Adrenal gland (tissue), 12 donors: ENCODE measurements around the gene VWF. TPM values are rescaled to one million over a fixed set of nuclear protein-coding genes. Genes with fewer than 3 reads are reported as not detected.
A peak's percentile ranks its signal among the peaks of the same experiment; 100 is the strongest.

Experiments used
- DNase-seq, 7 donors: peaks; one replicate each; pipeline ENCODE4 v3.0.0-alpha.2; 2019 to 2020
- H3K27ac ChIP-seq, 5 donors: fragments of 200-600 bp; sonication (generic) in 4 of 5; 1 replicate in 3 of 5; 2 replicates in 2 of 5; pipeline versions ENCODE4 v1.5.1 to v1.8.0; 2016 to 2020; ENCODE audit warnings: mild to moderate bottlenecking in 1 of 5
- H3K27me3 ChIP-seq: fragments of 200-600 bp; 2 replicates; pipeline ENCODE4 v1.8.0; 2021
- H3K36me3 ChIP-seq, 2 donors: fragments of 200-600 bp; replicated peaks in 1 of 2; 1 replicate in 1 of 2; 2 replicates in 1 of 2; pipeline versions ENCODE4 v1.5.1 to v1.8.0; 2018 to 2022
- H3K4me1 ChIP-seq, 2 donors: fragments of 200-600 bp; replicated peaks in 1 of 2; 1 replicate in 1 of 2; 2 replicates in 1 of 2; pipeline versions ENCODE4 v1.5.1 to v1.8.0; 2018 to 2021
- H3K4me3 ChIP-seq, 4 donors: fragments of 200-600 bp; sonication (generic) in 3 of 4; one replicate each; pipeline ENCODE4 v1.5.1; 2016 to 2018
- H3K9me3 ChIP-seq, 3 donors: fragments of 200-600 bp; sonication (generic) in 1 of 3; replicated peaks in 1 of 3; 1 replicate in 2 of 3; 2 replicates in 1 of 3; pipeline versions ENCODE4 v1.5.1 to v1.8.0; 2016 to 2021
- POLR2A ChIP-seq, 2 donors: fragments of 450-650 bp; IDR thresholded peaks; one replicate each; pipeline ENCODE4 v1.6.1; 2017; ENCODE audit warnings: antibody characterized with exemption in 2 of 2, mild to moderate bottlenecking in 2 of 2, moderate library complexity in 1 of 2
- WGBS, 4 donors: extraction: QIAGEN DNeasy Blood & Tissue Kit in 2 of 4; methylation state at CpG; one replicate each; pipeline versions ENCODE4 v1.1.5 to v1.1.7; 2013 to 2017; 5-methylcytosine and 5-hydroxymethylcytosine counted together
- intact Hi-C, 2 donors: fragments of 100-400 bp; cut with DNase I; formaldehyde crosslinking; loops; one replicate each; pipeline versions ENCODE4 v1.14.1 to v1.15.0; 2022 to 2023
- polyA plus RNA-seq, 3 donors: library from polyadenylated mRNA; stranded (reverse); fragments of 200-250 nt in 2 of 3; fragments of 350-450 nt in 1 of 3; fragmentation: Illumina TruSeq in 1 of 3; extraction: RNeasy Lipid Tissue Mini Kit (QIAGEN cat#74804) in 1 of 3; gene quantifications; one replicate each; pipeline ENCODE4 v1.2.3, GENCODE V29; 2013 to 2014
- total RNA-seq, 9 donors: library from RNA; depleted of rRNA in 4 of 9; stranded (reverse); fragments of >200 nt in 4 of 9; fragments of 120-200 nt in 1 of 9; fragmentation: NEBNext Ultra II Directional in 1 of 9; extraction: Animal tissue kit (Norgen Biotek cat#: 25700) in 1 of 9; gene quantifications; one replicate each; pipeline versions ENCODE4 v1.1.0 to v1.2.4, GENCODE V29; 2013 to 2023
- TF ChIP-seq, protein P1 (sequence below), 6 experiments: fragments of 450-650 bp in 4 of 6; fragments of 200-600 bp in 2 of 6; sonication (generic) in 1 of 6; IDR thresholded peaks; 1 replicate in 5 of 6; 2 replicates in 1 of 6; pipeline versions ENCODE4 v1.5.1 to v1.8.0; 2016 to 2021; ENCODE audit warnings: antibody characterized with exemption in 6 of 6, mild to moderate bottlenecking in 2 of 6, moderate library complexity in 1 of 6
- donor health status: healthy with polysubstance abuse.
- donor health status: Bipolar disorder and iron deficiency.
- donor health status: DM: yes; HTN: yes; CAD: no.
- donor health status: DM: no; HTN: no; CAD: no.
- donor health status: DM: no; HTN: no; CAD: no.
- donor health status: DM: yes; HTN: yes; CAD: no.

Gene VWF
- total and polyA plus RNA-seq, 12 donors, result 2.0 to 60.1 (median 36.2) TPM

DNA sequence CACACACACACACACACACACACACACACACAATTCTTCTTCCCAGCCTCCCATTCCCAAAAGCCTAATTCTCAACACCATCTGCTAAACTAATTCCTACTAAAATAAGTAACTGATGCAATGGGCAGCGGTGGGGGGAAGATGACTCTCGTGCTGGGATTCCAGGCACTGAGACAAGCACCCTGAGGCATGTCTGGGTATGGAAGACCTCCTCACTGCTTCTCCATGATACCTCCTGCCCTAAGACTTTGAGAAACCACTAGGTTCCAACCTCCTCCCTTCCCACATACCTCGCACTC lies 789 bp upstream of the VWF start:
- no peaks in the 10 kb centered on the region for H3K4me1 ChIP-seq
- H3K36me3 ChIP-seq, result no peaks in the 10 kb centered on the region
- no peak overlapping the region for H3K4me3 ChIP-seq
- TF ChIP-seq, protein P1, sequence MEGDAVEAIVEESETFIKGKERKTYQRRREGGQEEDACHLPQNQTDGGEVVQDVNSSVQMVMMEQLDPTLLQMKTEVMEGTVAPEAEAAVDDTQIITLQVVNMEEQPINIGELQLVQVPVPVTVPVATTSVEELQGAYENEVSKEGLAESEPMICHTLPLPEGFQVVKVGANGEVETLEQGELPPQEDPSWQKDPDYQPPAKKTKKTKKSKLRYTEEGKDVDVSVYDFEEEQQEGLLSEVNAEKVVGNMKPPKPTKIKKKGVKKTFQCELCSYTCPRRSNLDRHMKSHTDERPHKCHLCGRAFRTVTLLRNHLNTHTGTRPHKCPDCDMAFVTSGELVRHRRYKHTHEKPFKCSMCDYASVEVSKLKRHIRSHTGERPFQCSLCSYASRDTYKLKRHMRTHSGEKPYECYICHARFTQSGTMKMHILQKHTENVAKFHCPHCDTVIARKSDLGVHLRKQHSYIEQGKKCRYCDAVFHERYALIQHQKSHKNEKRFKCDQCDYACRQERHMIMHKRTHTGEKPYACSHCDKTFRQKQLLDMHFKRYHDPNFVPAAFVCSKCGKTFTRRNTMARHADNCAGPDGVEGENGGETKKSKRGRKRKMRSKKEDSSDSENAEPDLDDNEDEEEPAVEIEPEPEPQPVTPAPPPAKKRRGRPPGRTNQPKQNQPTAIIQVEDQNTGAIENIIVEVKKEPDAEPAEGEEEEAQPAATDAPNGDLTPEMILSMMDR (IDR thresholded peaks at IDR 0.05), result no peak
- TF ChIP-seq POLR2A (IDR thresholded peaks at IDR 0.05), result no peak
- DNase-seq, result no peak
- no peak overlapping the region for H3K27ac ChIP-seq
- no peaks in the 10 kb centered on the region for H3K27me3 ChIP-seq
- 87 to 96% (median 95%) methylated on average over 3 of the region's 3 CpGs for whole genome bisulfite sequencing, 4 donors
- H3K9me3 ChIP-seq, result no peaks in the 10 kb centered on the region
- intact Hi-C loops, result no loop called here

DNA sequence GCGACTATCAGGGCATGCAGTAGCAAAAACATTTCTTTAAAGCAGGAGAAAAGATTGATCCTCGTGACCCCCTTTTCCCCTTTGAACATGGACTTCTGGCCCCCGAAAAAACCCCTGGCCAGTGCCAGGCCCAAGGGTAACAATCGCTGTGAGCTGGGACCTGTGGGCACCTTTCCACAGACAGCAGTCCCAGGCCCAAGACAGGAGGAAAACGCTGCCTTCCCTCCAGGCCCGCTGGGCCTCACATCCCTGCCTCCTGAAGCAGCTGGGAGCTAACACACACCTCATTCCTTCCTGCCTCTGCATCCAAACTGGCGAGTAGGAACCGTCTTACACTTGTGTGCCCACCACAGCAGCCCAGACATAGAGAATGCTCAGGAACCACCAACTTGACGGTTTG lies 1.2 kb downstream of the VWF start:
- no peaks in the 10 kb centered on the region for H3K9me3 ChIP-seq
- TF ChIP-seq POLR2A (IDR thresholded peaks at IDR 0.05), result no peak
- TF ChIP-seq, protein P1 (IDR thresholded peaks at IDR 0.05), result no peak
- no peak for DNase-seq
- H3K4me1 ChIP-seq, result no peaks in the 10 kb centered on the region
- no peaks in the 10 kb centered on the region for H3K36me3 ChIP-seq
- peak overlapping the region in 1 of 5 donors; percentile 48 for H3K27ac ChIP-seq
- H3K4me3 ChIP-seq, result no peak overlapping the region
- WGBS, 4 donors, result 72 to 81% (median 75%) methylated on average over 9 of the region's 9 CpGs
- H3K27me3 ChIP-seq, result no peaks in the 10 kb centered on the region
- intact Hi-C loops, result no loop called here

DNA sequence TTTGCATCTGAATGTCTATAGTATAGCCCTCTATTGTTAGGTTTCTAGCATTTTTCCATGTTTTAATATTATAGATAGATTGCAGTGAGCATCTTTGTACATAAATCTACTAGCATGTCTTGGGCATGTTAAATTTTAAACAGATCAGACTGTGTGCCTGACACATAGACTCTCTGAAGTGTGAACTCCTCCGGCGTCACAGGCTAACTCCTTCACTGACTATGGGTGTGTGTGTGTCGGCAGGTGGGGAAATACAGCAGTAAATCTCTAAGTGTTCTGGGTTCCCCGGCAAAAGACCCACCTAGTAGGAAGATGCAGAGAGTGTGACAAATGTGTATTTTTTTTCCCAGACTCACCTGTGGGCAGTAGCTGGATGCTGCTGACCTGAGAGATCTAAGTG lies 2.3 kb downstream of the VWF start:
- H3K9me3 ChIP-seq, result no peaks in the 10 kb centered on the region
- H3K4me3 ChIP-seq, result no peak overlapping the region
- TF ChIP-seq POLR2A (IDR thresholded peaks at IDR 0.05), result no peak
- TF ChIP-seq, protein P1 (IDR thresholded peaks at IDR 0.05), result no peak
- H3K27me3 ChIP-seq, result no peaks in the 10 kb centered on the region
- intact Hi-C loops, result no loop called here
- H3K36me3 ChIP-seq, result no peaks in the 10 kb centered on the region
- no peak for DNase-seq
- no peaks in the 10 kb centered on the region for H3K4me1 ChIP-seq
- WGBS, 4 donors, result 88 to 93% (median 91%) methylated on average over 4 of the region's 4 CpGs
- no peak overlapping the region for H3K27ac ChIP-seq

DNA sequence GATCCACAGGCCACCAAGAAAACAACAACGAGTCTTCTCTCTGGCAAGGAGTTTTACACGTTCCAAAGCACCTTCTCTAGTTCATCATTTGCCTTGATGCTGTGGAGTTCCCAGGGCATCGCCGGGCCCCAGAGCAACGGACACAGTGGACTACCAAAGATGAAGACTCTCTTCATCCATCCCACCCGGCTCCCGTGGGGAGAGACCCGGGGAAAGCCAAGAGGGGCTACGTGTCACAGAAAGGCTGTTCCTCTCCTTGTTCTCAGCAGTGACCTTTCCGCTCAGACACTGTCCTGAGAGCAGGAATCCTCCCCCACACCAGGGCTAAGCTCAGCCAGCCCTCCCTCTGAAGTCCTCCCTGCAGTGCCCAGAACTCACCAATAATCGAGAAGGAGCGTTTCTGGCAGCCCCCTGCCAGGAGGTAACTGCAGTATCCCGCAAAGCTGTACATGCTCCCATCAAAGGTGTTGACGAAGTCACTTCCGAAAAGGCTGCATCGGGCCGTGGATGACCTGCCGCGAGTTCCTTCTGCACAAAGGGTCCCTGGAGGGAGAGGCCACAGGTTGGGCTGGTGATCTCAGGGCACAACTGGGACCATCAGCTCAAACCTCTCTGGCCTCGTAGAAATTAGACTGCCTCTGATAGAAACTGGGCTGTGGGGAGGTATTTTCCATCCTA lies 3.5 kb downstream of the VWF start:
- Histone ChIP-seq H3K4me1 (no peaks in the 10 kb centered on the region), H3K4me3 (no peak overlapping the region), H3K27me3 (no peaks in the 10 kb centered on the region), H3K9me3 (no peaks in the 10 kb centered on the region), H3K27ac (peak overlapping the region in 1 of 5 donors; percentile 22), H3K36me3 (no peaks in the 10 kb centered on the region)
- 79 to 92% (median 89%) methylated on average over 12 to 20 of the region's 20 CpGs for WGBS, 4 donors
- TF ChIP-seq, protein P1 (IDR thresholded peaks at IDR 0.05), result no peak
- TF ChIP-seq POLR2A (IDR thresholded peaks at IDR 0.05), result no peak
- intact Hi-C loops, result no loop called here
- no peak for DNase-seq
